Activated CD8-positive, alpha-beta memory T cell treated with anti-CD3 and anti-CD28 coated beads for 1 hour (primary cell): ENCODE data around the gene MINDY4.
"Not testable (repeated sequence)": the region's sequence is repeated elsewhere in the genome, so short reads cannot be mapped to it uniquely, and the experiment has no call there.

Experiments
- DNase-seq, 2 donors: peaks; one replicate each; pipeline ENCODE4 v3.0.0-alpha.2; 2020; ENCODE audit warnings: low read depth in 1 of 2; ENCODE audit errors: extremely low read depth in 1 of 2

MINDY4 gene

GRCh38 chr7:30831936-30832335 is 60.7 kb downstream of the MINDY4 start:
- no peak for DNase-seq

GRCh38 chr7:30834017-30834674 is 62.9 kb downstream of the MINDY4 start:
- not testable (repeated sequence) for DNase-seq

- DNase-seq: no peak
These were observed 64.2 kb downstream of the MINDY4 start for GRCh38 chr7:30835396-30835915.

GRCh38 chr7:30836991-30837390 is 65.8 kb downstream of the MINDY4 start:
- DNase-seq: no peak

- no peak for DNase-seq
These were observed 66.4 kb downstream of the MINDY4 start for GRCh38 chr7:30837581-30837980.

- no peak for DNase-seq
These were observed 66.8 kb downstream of the MINDY4 start for GRCh38 chr7:30838008-30838407.

GRCh38 chr7:30840141-30841024 is 69.2 kb downstream of the MINDY4 start:
- DNase-seq: no peak

GRCh38 chr7:30841025-30841735 is 70.0 kb downstream of the MINDY4 start:
- DNase-seq: no peak

- DNase-seq: no peak
These were observed 70.8 kb downstream of the MINDY4 start for GRCh38 chr7:30841801-30842541.

- no peak for DNase-seq
These were observed 71.6 kb downstream of the MINDY4 start for GRCh38 chr7:30842542-30843451.

- no peak for DNase-seq
These were observed 72.7 kb downstream of the MINDY4 start for GRCh38 chr7:30843741-30844482.

GRCh38 chr7:30844483-30844874 is 73.3 kb downstream of the MINDY4 start:
- no peak for DNase-seq

- no peak for DNase-seq
These were observed 73.7 kb downstream of the MINDY4 start for GRCh38 chr7:30844916-30845315.

- no peak for DNase-seq
These were observed 74.4 kb downstream of the MINDY4 start for GRCh38 chr7:30845426-30846135.

- no peak for DNase-seq
These were observed 75.2 kb downstream of the MINDY4 start for GRCh38 chr7:30846378-30846777.

GRCh38 chr7:30848121-30848855 is 77.1 kb downstream of the MINDY4 start:
- DNase-seq: no peak

- DNase-seq: no peak
These were observed 78.3 kb downstream of the MINDY4 start for GRCh38 chr7:30849565-30849964.

- DNase-seq: no peak
These were observed 79.2 kb downstream of the MINDY4 start for GRCh38 chr7:30850426-30850825.
